K562 (cell line): ENCODE results near the gene TBPL2.

Source experiments
- EP300 ChIP-seq: IDR thresholded peaks from 2 replicates; pipeline ENCODE4 v1.6.1; 2012; ENCODE audit warnings: low read length, improper control_type of control experiment
- ESRRA ChIP-seq: fragments of 450-650 bp; IDR thresholded peaks from 2 replicates; pipeline ENCODE4 v1.6.1; 2014; ENCODE audit warnings: low read depth, mild to moderate bottlenecking, moderate library complexity, borderline replicate concordance
- HDAC6 ChIP-seq: IDR thresholded peaks from 2 replicates; pipeline ENCODE4 v1.6.1; 2012; ENCODE audit warnings: low read depth, mild to moderate bottlenecking, control low read depth, inconsistent platforms, low read length, moderate library complexity
- JUND ChIP-seq, 2 experiments: IDR thresholded peaks; 2 replicates in 1 of 2; 3 replicates in 1 of 2; pipeline ENCODE4 v1.6.1; 2011; ENCODE audit warnings: borderline replicate concordance in 2 of 2, low read depth in 2 of 2, low read length in 2 of 2, improper control_type of control experiment in 1 of 2, missing biosample characterization in 1 of 2, missing genetic modification characterization in 1 of 2, missing genetic modification reagents in 1 of 2
- LARP7 ChIP-seq: fragments of 450-650 bp; IDR thresholded peaks from 2 replicates; pipeline ENCODE4 v1.6.1; 2016
- POLR2A ChIP-seq: fragments of 450-650 bp; conservative IDR thresholded peaks from 2 replicates; pipeline ENCODE4 v1.6.1; 2016
- RFX1 ChIP-seq: fragments of 450-650 bp; IDR thresholded peaks from 2 replicates; pipeline ENCODE4 v1.6.1; 2016; ENCODE audit warnings: mild to moderate bottlenecking, moderate library complexity
- ZNF232 ChIP-seq: sonication (generic); formaldehyde crosslinking; IDR thresholded peaks from 2 replicates; pipeline ENCODE4 v1.8.0; 2022; ENCODE audit warnings: mild to moderate bottlenecking, missing genetic modification reagents
- ZNF444 ChIP-seq: fragments of 250-450 bp; sonication (Bioruptor Pico); IDR thresholded peaks from 2 replicates; pipeline ENCODE4 v1.4.0; 2020; ENCODE audit warnings: mild to moderate bottlenecking, moderate library complexity
- ZNF561 ChIP-seq: fragments of 450-650 bp; formaldehyde crosslinking; conservative IDR thresholded peaks from 2 replicates; pipeline ENCODE4 v1.4.0; 2020; ENCODE audit warnings: mild to moderate bottlenecking, moderate library complexity
- TF ChIP-seq, protein P1 (sequence below): IDR thresholded peaks from 2 replicates; pipeline ENCODE4 v1.6.1; 2012; ENCODE audit warnings: low read depth, low read length, improper control_type of control experiment, borderline replicate concordance
- TF ChIP-seq, protein P2 (sequence below): sonication (generic); formaldehyde crosslinking; IDR thresholded peaks from 2 replicates; pipeline ENCODE4 v1.8.0; 2023; ENCODE audit warnings: missing genetic modification reagents, mild to moderate bottlenecking, borderline replicate concordance
- TF ChIP-seq, protein P3 (sequence below), 3 experiments: IDR thresholded peaks in 2 of 3; conservative IDR thresholded peaks in 1 of 3; 2 replicates each; pipeline ENCODE4 v1.5.1; 2011 to 2012; ENCODE audit warnings: low read length in 3 of 3, mild to moderate bottlenecking in 3 of 3, control low read depth in 2 of 3, improper control_type of control experiment in 1 of 3, inconsistent platforms in 1 of 3, low read depth in 1 of 3, mixed read lengths in 1 of 3, moderate library complexity in 1 of 3; ENCODE audit not compliant: insufficient read depth in 2 of 3
- TF ChIP-seq, protein P4 (sequence below): sonication (generic); formaldehyde crosslinking; IDR thresholded peaks from 2 replicates; pipeline ENCODE4 v1.5.0; 2020; ENCODE audit warnings: missing genetic modification reagents

DNA sequence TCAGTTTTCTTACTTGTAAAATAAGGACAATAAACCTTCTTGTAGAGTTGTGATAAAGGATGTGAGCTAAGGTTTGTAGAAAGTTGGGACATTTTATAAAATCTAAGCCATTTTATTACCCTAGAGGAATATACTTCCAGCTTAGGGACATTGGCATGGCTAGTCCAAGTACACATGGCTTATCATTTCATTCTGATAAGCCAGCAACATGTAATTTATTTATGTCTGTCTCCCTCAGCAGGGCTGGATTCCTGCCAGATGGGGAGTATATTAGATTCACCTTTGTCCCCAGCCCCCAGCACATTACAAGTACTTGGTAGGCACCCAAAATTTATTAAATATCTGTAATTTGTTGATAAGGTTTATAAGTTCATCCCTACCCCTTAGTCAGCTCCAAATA is 22.5 kb downstream of the TBPL2 start:
- no peak for TF ChIP-seq HDAC6
- TF ChIP-seq JUND (IDR thresholded peaks at IDR 0.05; ENCODE audit: borderline replicate concordance, low read depth, low read length) = no peak
- no peak for TF ChIP-seq JUND (tag; IDR thresholded peaks at IDR 0.05; ENCODE audit: borderline replicate concordance, low read depth, low read length)
- TF ChIP-seq ESRRA = no peak
- TF ChIP-seq ZNF444 (CRISPR knock-in tag) = no peak
- TF ChIP-seq, protein P1, sequence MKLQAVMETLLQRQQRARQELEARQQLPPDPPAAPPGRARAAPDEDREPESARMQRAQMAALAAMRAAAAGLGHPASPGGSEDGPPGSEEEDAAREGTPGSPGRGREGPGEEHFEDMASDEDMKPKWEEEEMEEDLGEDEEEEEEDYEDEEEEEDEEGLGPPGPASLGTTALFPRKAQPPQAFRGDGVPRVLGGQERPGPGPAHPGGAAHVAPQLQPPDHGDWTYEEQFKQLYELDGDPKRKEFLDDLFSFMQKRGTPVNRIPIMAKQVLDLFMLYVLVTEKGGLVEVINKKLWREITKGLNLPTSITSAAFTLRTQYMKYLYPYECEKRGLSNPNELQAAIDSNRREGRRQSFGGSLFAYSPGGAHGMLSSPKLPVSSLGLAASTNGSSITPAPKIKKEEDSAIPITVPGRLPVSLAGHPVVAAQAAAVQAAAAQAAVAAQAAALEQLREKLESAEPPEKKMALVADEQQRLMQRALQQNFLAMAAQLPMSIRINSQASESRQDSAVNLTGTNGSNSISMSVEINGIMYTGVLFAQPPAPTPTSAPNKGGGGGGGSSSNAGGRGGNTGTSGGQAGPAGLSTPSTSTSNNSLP = no peak
- no peak for TF ChIP-seq ZNF232
- TF ChIP-seq LARP7 = no peak
- no peak for TF ChIP-seq ZNF561
- TF ChIP-seq, protein P2, sequence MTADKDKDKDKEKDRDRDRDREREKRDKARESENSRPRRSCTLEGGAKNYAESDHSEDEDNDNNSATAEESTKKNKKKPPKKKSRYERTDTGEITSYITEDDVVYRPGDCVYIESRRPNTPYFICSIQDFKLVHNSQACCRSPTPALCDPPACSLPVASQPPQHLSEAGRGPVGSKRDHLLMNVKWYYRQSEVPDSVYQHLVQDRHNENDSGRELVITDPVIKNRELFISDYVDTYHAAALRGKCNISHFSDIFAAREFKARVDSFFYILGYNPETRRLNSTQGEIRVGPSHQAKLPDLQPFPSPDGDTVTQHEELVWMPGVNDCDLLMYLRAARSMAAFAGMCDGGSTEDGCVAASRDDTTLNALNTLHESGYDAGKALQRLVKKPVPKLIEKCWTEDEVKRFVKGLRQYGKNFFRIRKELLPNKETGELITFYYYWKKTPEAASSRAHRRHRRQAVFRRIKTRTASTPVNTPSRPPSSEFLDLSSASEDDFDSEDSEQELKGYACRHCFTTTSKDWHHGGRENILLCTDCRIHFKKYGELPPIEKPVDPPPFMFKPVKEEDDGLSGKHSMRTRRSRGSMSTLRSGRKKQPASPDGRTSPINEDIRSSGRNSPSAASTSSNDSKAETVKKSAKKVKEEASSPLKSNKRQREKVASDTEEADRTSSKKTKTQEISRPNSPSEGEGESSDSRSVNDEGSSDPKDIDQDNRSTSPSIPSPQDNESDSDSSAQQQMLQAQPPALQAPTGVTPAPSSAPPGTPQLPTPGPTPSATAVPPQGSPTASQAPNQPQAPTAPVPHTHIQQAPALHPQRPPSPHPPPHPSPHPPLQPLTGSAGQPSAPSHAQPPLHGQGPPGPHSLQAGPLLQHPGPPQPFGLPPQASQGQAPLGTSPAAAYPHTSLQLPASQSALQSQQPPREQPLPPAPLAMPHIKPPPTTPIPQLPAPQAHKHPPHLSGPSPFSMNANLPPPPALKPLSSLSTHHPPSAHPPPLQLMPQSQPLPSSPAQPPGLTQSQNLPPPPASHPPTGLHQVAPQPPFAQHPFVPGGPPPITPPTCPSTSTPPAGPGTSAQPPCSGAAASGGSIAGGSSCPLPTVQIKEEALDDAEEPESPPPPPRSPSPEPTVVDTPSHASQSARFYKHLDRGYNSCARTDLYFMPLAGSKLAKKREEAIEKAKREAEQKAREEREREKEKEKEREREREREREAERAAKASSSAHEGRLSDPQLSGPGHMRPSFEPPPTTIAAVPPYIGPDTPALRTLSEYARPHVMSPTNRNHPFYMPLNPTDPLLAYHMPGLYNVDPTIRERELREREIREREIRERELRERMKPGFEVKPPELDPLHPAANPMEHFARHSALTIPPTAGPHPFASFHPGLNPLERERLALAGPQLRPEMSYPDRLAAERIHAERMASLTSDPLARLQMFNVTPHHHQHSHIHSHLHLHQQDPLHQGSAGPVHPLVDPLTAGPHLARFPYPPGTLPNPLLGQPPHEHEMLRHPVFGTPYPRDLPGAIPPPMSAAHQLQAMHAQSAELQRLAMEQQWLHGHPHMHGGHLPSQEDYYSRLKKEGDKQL = no peak
- TF ChIP-seq RFX1 = no peak
- TF ChIP-seq, protein P3, sequence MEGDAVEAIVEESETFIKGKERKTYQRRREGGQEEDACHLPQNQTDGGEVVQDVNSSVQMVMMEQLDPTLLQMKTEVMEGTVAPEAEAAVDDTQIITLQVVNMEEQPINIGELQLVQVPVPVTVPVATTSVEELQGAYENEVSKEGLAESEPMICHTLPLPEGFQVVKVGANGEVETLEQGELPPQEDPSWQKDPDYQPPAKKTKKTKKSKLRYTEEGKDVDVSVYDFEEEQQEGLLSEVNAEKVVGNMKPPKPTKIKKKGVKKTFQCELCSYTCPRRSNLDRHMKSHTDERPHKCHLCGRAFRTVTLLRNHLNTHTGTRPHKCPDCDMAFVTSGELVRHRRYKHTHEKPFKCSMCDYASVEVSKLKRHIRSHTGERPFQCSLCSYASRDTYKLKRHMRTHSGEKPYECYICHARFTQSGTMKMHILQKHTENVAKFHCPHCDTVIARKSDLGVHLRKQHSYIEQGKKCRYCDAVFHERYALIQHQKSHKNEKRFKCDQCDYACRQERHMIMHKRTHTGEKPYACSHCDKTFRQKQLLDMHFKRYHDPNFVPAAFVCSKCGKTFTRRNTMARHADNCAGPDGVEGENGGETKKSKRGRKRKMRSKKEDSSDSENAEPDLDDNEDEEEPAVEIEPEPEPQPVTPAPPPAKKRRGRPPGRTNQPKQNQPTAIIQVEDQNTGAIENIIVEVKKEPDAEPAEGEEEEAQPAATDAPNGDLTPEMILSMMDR (IDR thresholded peaks at IDR 0.05 in 2 of 3, conservative IDR thresholded peaks at IDR 0.05 in 1 of 3; ENCODE audit: insufficient read depth in 2 of 3, low read depth in 1 of 3, low read length in 3 of 3) = no peak
- TF ChIP-seq POLR2A = no peak
- TF ChIP-seq, protein P4, sequence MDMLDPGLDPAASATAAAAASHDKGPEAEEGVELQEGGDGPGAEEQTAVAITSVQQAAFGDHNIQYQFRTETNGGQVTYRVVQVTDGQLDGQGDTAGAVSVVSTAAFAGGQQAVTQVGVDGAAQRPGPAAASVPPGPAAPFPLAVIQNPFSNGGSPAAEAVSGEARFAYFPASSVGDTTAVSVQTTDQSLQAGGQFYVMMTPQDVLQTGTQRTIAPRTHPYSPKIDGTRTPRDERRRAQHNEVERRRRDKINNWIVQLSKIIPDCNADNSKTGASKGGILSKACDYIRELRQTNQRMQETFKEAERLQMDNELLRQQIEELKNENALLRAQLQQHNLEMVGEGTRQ (CRISPR knock-in tag) = no peak
- no peak for TF ChIP-seq EP300
